ENCODE data around the gene ZNF341. TPM values are rescaled to one million over a fixed set of nuclear protein-coding genes. Genes with fewer than 3 reads are reported as not detected.

ZNF341 gene
- 10 to 100 TPM in 1 of 4 donors, 1 to 10 TPM in 3; 2.5 to 13.5 (median 3.6) TPM for total RNA-seq

DNA sequence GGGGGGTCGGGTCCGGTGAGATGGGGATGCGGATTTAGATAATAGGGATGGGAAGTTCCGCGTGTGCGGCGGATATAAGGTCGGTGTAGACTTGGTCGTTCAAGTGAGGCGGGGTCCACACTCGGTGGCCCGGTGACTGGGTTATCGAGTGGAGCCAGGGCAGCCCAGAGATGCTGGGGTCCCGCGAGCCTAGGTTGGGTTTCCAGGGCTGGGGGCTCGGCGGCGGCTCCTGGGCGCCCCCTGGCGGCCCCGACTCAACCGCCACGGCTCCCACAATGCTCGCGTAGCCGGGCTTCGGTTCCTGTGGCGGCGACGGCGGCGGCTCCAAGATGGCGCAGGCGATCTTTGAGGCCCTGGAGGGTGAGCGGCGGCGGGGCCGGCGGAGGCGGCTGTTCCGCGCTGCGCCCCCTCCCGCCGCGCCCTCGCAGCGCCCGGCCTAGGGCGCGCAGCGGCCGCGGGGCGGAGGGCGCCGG is at the start of gene ZNF341:
Gene ZNF341 (plus strand): TSS at position 304 of the 473 bp plus-strand sequence. CDS start 26 bp downstream, at position 330.
- H3K4me1 ChIP-seq: peaks cover 0 to 22% (median 14%) of the 10 kb centered on the region in 4 donors
- peak; percentile 83 to 95 (median 93) for DNase-seq
- no peaks in the 10 kb centered on the region for H3K36me3 ChIP-seq
- no peaks in the 10 kb centered on the region for H3K27me3 ChIP-seq
- H3K4me3 ChIP-seq: peak within 1 kb of the TSS; percentile 55 to 74 (median 60)
- H3K9me3 ChIP-seq: peaks cover 0 to 5% (median 0%) of the 10 kb centered on the region in 4 donors
- peak in 1 of 2 donors; percentile 36 for TF ChIP-seq POLR2A (IDR thresholded peaks at IDR 0.05)
- TF ChIP-seq, protein P1, sequence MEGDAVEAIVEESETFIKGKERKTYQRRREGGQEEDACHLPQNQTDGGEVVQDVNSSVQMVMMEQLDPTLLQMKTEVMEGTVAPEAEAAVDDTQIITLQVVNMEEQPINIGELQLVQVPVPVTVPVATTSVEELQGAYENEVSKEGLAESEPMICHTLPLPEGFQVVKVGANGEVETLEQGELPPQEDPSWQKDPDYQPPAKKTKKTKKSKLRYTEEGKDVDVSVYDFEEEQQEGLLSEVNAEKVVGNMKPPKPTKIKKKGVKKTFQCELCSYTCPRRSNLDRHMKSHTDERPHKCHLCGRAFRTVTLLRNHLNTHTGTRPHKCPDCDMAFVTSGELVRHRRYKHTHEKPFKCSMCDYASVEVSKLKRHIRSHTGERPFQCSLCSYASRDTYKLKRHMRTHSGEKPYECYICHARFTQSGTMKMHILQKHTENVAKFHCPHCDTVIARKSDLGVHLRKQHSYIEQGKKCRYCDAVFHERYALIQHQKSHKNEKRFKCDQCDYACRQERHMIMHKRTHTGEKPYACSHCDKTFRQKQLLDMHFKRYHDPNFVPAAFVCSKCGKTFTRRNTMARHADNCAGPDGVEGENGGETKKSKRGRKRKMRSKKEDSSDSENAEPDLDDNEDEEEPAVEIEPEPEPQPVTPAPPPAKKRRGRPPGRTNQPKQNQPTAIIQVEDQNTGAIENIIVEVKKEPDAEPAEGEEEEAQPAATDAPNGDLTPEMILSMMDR (IDR thresholded peaks at IDR 0.05): peak; percentile 83 to 94 (median 92)
- peak within 1 kb of the TSS; percentile 92 to 100 (median 94) for H3K27ac ChIP-seq

DNA sequence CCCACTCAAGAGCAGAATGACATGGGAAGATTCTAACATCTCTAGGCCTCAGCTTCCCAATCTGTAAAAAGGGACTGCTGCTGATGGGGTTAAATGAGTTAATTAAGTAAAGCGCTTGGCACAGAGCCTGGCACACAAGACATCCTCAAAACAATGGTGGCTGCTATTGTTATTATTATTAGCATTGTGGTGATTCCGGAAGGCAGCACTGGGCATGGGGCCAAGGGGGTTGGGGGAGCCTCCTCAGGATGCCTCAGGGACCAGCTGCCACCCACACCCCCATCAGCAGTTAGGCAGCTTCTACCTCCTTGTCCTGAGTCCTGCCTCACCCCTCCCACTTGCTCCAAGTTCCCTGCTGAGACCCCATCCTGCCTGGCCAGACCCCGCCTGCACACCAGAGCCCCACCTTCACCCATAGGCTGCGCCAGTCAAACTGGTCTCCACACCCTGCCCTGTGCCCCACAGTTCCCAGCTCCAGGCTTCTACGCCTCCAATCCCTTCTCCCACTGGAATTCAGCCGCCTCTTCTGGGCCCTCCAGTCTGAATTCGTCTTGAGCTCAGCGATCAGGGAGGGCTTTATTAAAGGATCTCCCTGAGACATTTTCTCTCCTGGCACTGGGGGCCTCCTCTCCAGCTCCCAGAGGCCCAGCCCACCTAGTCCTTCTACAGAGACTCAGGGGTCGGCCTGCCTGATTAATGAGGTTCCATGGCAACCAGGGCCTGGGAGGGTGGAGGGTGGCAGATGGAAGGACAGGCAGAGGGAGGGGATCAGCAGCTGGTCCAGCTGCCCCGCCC is 47.1 kb upstream of the ZNF341 start:
- no peaks in the 10 kb centered on the region for H3K27me3 ChIP-seq
- DNase-seq: no peak
- peaks cover 0 to 19% (median 17%) of the 10 kb centered on the region in 4 donors for H3K4me1 ChIP-seq
- no peak for TF ChIP-seq POLR2A (IDR thresholded peaks at IDR 0.05)
- TF ChIP-seq, protein P1 (IDR thresholded peaks at IDR 0.05): no peak
- H3K9me3 ChIP-seq: no peaks in the 10 kb centered on the region
- H3K27ac ChIP-seq: peak overlapping the region; percentile 56 to 80 (median 66)
- H3K4me3 ChIP-seq: peak overlapping the region in 1 of 4 donors; percentile 58
- H3K36me3 ChIP-seq: no peaks in the 10 kb centered on the region

DNA sequence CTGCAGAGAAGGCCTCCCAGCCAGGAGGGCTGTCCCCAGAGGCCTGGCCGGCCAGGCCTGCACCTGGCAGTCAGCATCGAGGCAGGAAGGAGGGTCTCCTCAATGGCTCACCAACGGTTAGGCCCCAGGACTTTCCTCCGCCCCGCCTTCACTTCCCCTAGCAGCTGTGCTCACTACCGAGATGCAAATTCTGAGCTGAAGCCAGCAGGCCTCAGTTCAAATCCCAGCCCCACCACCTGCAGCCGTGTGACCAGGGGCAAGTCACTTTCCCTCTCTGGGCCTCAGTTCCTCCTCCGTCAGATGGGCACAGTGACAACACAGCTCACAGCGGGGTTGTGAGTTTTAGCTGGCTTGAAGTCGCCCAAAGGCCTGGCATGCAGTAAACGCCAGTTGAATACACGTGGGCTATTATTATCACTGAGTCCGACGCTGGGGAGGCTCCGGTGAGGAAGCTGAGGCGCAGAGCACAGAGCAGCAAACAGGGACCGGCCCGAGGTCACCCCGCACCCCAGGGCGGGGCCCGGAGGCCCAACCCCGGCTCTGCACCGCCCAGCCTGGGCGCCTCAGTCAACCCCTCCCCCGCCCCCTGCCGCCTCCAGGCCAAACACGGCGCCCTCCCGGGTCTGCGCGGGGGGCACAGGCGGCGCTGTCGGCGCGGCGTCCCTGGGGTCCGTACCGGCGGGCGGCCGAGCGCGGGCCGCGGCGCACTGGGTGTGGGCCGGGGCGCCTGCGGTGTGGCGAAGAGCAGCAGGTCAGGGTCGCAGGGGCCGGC is 46.3 kb upstream of the ZNF341 start:
- DNase-seq: peak; percentile 63 to 82 (median 73)
- no peaks in the 10 kb centered on the region for H3K27me3 ChIP-seq
- H3K27ac ChIP-seq: peak overlapping the region; percentile 56 to 80 (median 66)
- H3K36me3 ChIP-seq: no peaks in the 10 kb centered on the region
- peak overlapping the region; percentile 30 to 73 (median 63) for H3K4me3 ChIP-seq
- H3K4me1 ChIP-seq: peaks cover 0 to 19% (median 14%) of the 10 kb centered on the region in 4 donors
- no peaks in the 10 kb centered on the region for H3K9me3 ChIP-seq
- TF ChIP-seq, protein P1 (IDR thresholded peaks at IDR 0.05): no peak
- TF ChIP-seq POLR2A (IDR thresholded peaks at IDR 0.05): no peak

DNA sequence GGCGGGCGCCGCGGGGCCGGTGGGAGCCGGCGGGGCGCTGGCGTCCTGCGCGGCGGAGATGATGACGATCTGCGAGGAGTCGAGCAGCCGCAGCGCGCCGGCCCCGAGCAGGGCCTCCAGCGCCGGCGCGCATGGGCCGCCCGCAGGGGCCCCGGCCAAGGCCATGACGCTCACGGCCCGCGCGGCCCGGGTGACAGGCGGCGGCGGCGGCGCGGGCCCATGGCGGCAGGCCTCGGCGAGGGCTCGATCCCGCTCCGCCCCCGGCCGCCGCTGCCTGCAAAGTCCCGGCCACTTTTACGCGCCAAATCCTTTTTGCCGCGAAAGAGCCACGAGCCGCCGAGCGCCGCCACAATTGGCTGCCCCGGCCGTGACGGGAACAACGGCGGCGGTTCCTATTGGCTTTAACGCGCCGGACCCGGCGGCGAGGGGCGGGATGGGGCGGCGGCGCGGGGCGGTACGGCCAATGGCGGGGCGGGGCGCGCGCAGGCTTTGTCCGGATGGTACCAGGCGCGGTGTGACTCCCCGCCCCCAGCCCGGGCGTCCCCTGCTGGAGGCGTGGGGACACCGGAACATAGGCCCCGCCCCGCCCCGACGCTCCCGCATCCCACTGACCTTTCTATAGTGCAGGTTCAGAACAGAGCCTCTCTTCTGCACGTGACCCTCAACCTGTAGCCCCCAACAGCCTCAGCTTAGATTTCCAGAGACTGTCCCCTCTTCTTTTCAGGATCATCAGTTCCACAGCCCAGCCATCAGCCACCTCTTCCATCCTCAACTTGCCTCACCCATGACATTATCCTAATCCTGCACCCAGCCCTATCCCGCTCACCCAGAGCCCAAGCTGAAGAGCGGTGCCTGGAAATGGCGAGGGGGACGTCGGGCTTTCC is 45.5 kb upstream of the ZNF341 start, which contains the start of gene E2F1:
Gene E2F1 (minus strand): TSS at position 286 of the 884 bp plus-strand sequence. CDS start 121 bp downstream, at position 165.
- Histone ChIP-seq H3K4me3 (peak within 1 kb of the TSS; percentile 30 to 73 (median 63)), H3K9me3 (no peaks in the 10 kb centered on the region), H3K4me1 (peaks cover 0 to 19% (median 14%) of the 10 kb centered on the region in 4 donors), H3K36me3 (no peaks in the 10 kb centered on the region), H3K27ac (peak within 1 kb of the TSS; percentile 56 to 80 (median 66)), H3K27me3 (no peaks in the 10 kb centered on the region)
- peak; percentile 93 to 98 (median 98) for DNase-seq
- TF ChIP-seq, protein P1 (IDR thresholded peaks at IDR 0.05): peak; percentile 28 to 56 (median 48)
- peak in 1 of 2 donors; percentile 18 for TF ChIP-seq POLR2A (IDR thresholded peaks at IDR 0.05)

Data from Peyer's patch (tissue), 4 donors.